Keratinocyte (primary cell): ENCODE results near the gene PIGN. TPM values are rescaled to one million over a fixed set of nuclear protein-coding genes. Genes with fewer than 3 reads are reported as not detected.

Experiments
- DNase-seq: peaks from one replicate; pipeline ENCODE4 v3.0.0-alpha.2; 2011; ENCODE audit warnings: low read depth, missing footprints, low spot score
- FAIRE-seq: peaks from 2 replicates; lab custom pipeline; 2011; peaks lifted over from hg19 to GRCh38; lab: Jason Lieb, UNC
- H2AFZ ChIP-seq: 2 replicates; pipeline ENCODE4 v1.6.0; 2012; ENCODE audit warnings: low read length, control low read depth, inconsistent platforms; ENCODE audit not compliant: control insufficient read depth
- H3K27ac ChIP-seq: 2 replicates; pipeline ENCODE4 v1.5.1; 2011; ENCODE audit warnings: low read length; ENCODE audit not compliant: control insufficient read depth, insufficient read depth
- H3K27me3 ChIP-seq: 3 replicates; pipeline ENCODE4 v1.6.0; 2011; ENCODE audit warnings: low read length; ENCODE audit not compliant: control insufficient read depth, insufficient read depth; ENCODE audit errors: extremely low read depth
- H3K36me3 ChIP-seq, 2 experiments: 2 replicates in 1 of 2; 3 replicates in 1 of 2; pipeline ENCODE4 v1.5.1; 2011; ENCODE audit warnings: low read length in 2 of 2, mild to moderate bottlenecking in 1 of 2; ENCODE audit not compliant: control insufficient read depth in 2 of 2, insufficient read depth in 2 of 2; ENCODE audit errors: extremely low read depth in 1 of 2
- H3K4me1 ChIP-seq: 3 replicates; pipeline ENCODE4 v1.5.1; 2011; ENCODE audit warnings: low read length; ENCODE audit not compliant: control insufficient read depth, insufficient read depth; ENCODE audit errors: extremely low read depth
- H3K4me2 ChIP-seq: 3 replicates; pipeline ENCODE4 v1.6.0; 2011; ENCODE audit warnings: low read depth, low read length; ENCODE audit not compliant: control insufficient read depth, insufficient read depth; ENCODE audit errors: extremely low read depth
- H3K4me3 ChIP-seq, 3 experiments: fragments of 200-600 bp in 1 of 3; sonication (generic) in 1 of 3; 2 replicates in 2 of 3; 3 replicates in 1 of 3; pipeline ENCODE4 v1.5.1; 2011 to 2016; ENCODE audit warnings: low read length in 3 of 3, mild to moderate bottlenecking in 3 of 3, control low read depth in 2 of 3, inconsistent platforms in 1 of 3, low read depth in 1 of 3, mixed read lengths in 1 of 3, mixed run types in 1 of 3, moderate library complexity in 1 of 3; ENCODE audit not compliant: control insufficient read depth in 2 of 3, insufficient read depth in 2 of 3; ENCODE audit errors: extremely low read depth in 1 of 3
- H3K79me2 ChIP-seq: 2 replicates; pipeline ENCODE4 v1.6.0; 2012; ENCODE audit warnings: low read length; ENCODE audit not compliant: control insufficient read depth, insufficient read depth
- H3K9ac ChIP-seq: 3 replicates; pipeline ENCODE4 v1.6.0; 2011; ENCODE audit warnings: low read length; ENCODE audit not compliant: control insufficient read depth, insufficient read depth; ENCODE audit errors: extremely low read depth
- H3K9me1 ChIP-seq: 3 replicates; pipeline ENCODE4 v1.6.0; 2011; ENCODE audit warnings: low read length; ENCODE audit not compliant: control insufficient read depth, insufficient read depth; ENCODE audit errors: extremely low read depth
- H3K9me3 ChIP-seq: 2 replicates; pipeline ENCODE4 v1.5.1; 2012; ENCODE audit warnings: low read depth, low read length; ENCODE audit not compliant: control insufficient read depth
- H4K20me1 ChIP-seq: 3 replicates; pipeline ENCODE4 v1.6.0; 2011; ENCODE audit warnings: low read length; ENCODE audit not compliant: control insufficient read depth, insufficient read depth; ENCODE audit errors: extremely low read depth
- CTCF ChIP-seq, 3 experiments: IDR thresholded peaks in 1 of 3; conservative IDR thresholded peaks in 1 of 3; optimal IDR thresholded peaks in 1 of 3; 2 replicates in 2 of 3; 3 replicates in 1 of 3; pipeline versions ENCODE3 to v1.5.1; 2011; ENCODE audit warnings: low read length in 3 of 3, mild to moderate bottlenecking in 3 of 3, moderate library complexity in 2 of 3, control low read depth in 1 of 3, inconsistent platforms in 1 of 3; ENCODE audit not compliant: insufficient read depth in 2 of 3; ENCODE audit errors: extremely low read depth in 1 of 3
- EZH2 ChIP-seq: IDR thresholded peaks from one replicate; pipeline ENCODE4 v1.6.1; 2012; ENCODE audit warnings: inconsistent platforms, mild to moderate bottlenecking, low read length, moderate library complexity
- dilution Hi-C: fragments of 300-500 bp; cut with MboI; formaldehyde crosslinking; loops from one replicate; pipeline ENCODE4 v1.7.0; 2020; ENCODE audit warnings: low sequenced_read_pairs; ENCODE audit not compliant: extremely low pct_ligation_motif_present
- polyA plus RNA-seq, 5 experiments: library from polyadenylated mRNA; depleted of rRNA in 3 of 5; stranded (reverse) in 3 of 5; stranded (forward) in 1 of 5; unstranded in 1 of 5; fragments of >200 nt; gene quantifications; 1 replicate in 1 of 5; 2 replicates in 3 of 5; 3 replicates in 1 of 5; pipeline versions ENCODE4 v1.2.1 to v1.2.3, GENCODE V29; 2011 to 2012; ENCODE audit warnings: missing spikeins in 2 of 5, low read depth in 1 of 5, low replicate concordance in 1 of 5

The PIGN gene
- polyA plus RNA-seq, 1 donor (not counting 4 experiments of a cell fraction or from before 2014, with no cell fraction given) = 41.2 TPM

GRCh38 chr18:62061821-62062478 is 124.9 kb downstream of the PIGN start:
- dilution Hi-C loops = no loop called here
- no peaks in the 10 kb centered on the region for H3K9me3 ChIP-seq
- no peak overlapping the region for H3K4me3 ChIP-seq
- no peak for FAIRE-seq
- no peak overlapping the region for H2AFZ ChIP-seq
- H3K36me3 ChIP-seq = no peaks in the 10 kb centered on the region
- TF ChIP-seq CTCF (optimal IDR thresholded peaks at IDR 0.05 in 1 of 3, IDR thresholded peaks at IDR 0.05 in 1 of 3, conservative IDR thresholded peaks at IDR 0.05 in 1 of 3; ENCODE audit: extremely low read depth in 1 of 3, insufficient read depth in 2 of 3, low read length in 3 of 3) (no peak), EZH2 (no peak)
- H3K9ac ChIP-seq = no peak overlapping the region
- no peaks in the 10 kb centered on the region for H3K79me2 ChIP-seq
- DNase-seq = no peak
- H3K27ac ChIP-seq = no peak overlapping the region
- H3K4me2 ChIP-seq = no peak overlapping the region
- no peaks in the 10 kb centered on the region for H3K27me3 ChIP-seq
- no peaks in the 10 kb centered on the region for H3K9me1 ChIP-seq
- H3K4me1 ChIP-seq = no peaks in the 10 kb centered on the region
- H4K20me1 ChIP-seq = no peaks in the 10 kb centered on the region

- Histone ChIP-seq H3K4me2 (no peak overlapping the region), H2AFZ (no peak overlapping the region), H3K27me3 (no peaks in the 10 kb centered on the region), H3K27ac (no peak overlapping the region), H3K9ac (no peak overlapping the region), H3K9me3 (no peaks in the 10 kb centered on the region), H3K36me3 (no peaks in the 10 kb centered on the region), H3K4me3 (no peak overlapping the region), H3K4me1 (no peaks in the 10 kb centered on the region), H3K9me1 (no peaks in the 10 kb centered on the region), H3K79me2 (no peaks in the 10 kb centered on the region), H4K20me1 (no peaks in the 10 kb centered on the region)
- TF ChIP-seq CTCF (optimal IDR thresholded peaks at IDR 0.05 in 1 of 3, IDR thresholded peaks at IDR 0.05 in 1 of 3, conservative IDR thresholded peaks at IDR 0.05 in 1 of 3; ENCODE audit: extremely low read depth in 1 of 3, insufficient read depth in 2 of 3, low read length in 3 of 3) = no peak
- no peak for TF ChIP-seq EZH2
- no peak for DNase-seq
- dilution Hi-C loops = no loop called here
- no peak for FAIRE-seq
Observed at GRCh38 chr18:62060820-62061219, 126.0 kb downstream of the PIGN start.
